K562 treated with DMSO at 1 percent for 24 hours (cell line): ENCODE data around the gene KATNBL1. TPM values are rescaled to one million over a fixed set of nuclear protein-coding genes. Genes with fewer than 3 reads are reported as not detected.

ENCODE experiments used
- total RNA-seq: library from RNA; unstranded; fragments of 300-600 nt; gene quantifications from 2 replicates; pipeline ENCODE4 v1.2.3, GENCODE V29; 2022; ENCODE audit warnings: low read depth; ENCODE audit not compliant: insufficient read depth

The KATNBL1 gene
- total RNA-seq: 15.9 and 16.7 TPM in 2 replicates

DNA sequence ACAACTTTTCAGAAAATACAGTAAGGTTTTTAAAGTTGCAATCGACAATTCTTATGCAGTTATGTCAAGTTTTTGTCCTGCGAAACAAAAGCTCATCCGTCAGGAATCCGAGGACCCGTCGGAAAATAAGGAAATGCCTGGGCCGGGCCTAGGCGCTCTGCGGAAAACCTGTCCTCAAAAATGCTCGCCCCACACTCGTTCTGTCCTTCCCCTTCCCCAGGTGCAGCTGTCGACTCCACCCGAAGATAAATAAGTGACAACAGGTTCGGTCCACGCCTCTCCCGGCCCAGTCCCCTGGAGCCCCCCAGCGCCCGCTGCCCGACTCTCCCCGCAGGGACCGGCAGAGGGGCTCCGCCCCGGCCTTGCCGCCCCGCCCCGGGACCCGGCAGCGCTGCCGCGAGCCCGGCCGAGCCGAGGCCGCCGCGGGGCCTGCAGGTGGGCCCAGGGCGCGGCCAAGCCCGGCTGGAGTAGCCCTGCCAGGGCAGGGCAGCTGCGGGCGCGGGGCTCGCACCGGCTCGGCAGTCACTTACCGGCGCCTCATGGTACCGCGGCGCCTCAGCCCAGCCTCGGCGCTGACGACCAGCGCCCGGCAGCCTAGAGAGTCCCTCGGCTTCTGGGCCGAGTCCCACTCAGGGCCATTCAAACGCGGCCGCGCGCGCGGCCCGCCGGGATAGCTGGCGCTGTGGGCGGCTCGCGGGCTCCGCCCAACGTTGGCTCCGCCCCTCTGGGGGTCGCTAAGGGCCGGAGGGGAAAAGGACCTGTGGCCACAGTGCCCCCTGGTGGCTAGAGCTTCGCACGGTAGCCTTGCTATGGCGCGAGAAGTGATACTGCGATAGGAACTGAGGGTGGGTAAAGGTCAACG, at the start of gene KATNBL1:
Gene KATNBL1, minus strand, starts transcription at position 676 of the 862 bp plus-strand sequence. CDS start 46,420 bp downstream, outside the sequence.

DNA sequence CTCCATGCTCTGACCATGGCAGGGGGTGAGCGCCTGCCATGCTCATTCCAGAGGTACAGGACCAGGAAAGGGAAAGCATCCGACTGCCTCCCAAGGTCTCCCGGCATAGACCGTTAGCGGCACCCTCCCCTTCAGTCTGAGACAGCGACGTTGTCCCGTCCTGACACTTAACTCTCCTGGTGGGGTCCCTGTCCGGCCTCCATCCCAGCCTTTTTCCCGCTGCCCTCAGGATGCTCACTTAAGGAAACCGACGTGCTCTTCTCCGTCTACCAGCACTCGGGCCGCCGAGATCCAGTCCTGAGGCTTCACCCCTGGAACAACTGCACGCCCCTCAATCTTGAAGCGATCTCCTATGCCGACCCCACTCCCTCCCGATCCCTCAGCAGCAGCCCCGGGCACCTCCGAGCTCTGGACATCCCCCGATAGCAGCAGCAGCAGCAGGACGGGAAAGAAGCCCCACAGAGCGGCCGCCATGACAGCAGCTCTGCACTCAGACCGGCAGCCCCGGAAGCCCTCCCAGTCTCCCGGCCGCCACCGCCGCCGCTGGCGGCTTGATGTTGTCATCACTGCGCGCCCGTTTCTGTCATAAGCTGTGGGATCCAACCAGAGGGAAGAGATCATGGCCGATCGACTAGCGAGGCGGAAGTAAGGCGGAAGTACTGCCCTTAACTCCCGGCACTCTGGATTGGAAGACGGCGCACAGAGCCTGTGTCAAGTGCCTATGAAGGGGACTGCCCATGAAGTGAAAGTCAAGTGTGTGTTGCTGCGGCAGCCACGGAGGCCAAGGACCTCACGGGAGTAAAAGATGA, 108.3 kb downstream of the KATNBL1 start, which contains the start of the genes EMC7 and PGBD4:
Gene EMC7, minus strand, starts transcription at position 497 of the 809 bp plus-strand sequence. Its CDS starts 23 bp downstream, at position 474.
Gene PGBD4, plus strand, starts transcription at position 718 of the 809 bp plus-strand sequence. CDS start 449 bp downstream, outside the sequence.

Other genes starting within 250 kb of the KATNBL1 start
- 0.20 TPM in 1 of 2 replicates, not detected in the other for gene CHRM5, start 241.6 kb downstream of the KATNBL1 start, total RNA-seq
- gene AVEN, start 170.9 kb downstream of the KATNBL1 start, total RNA-seq: 4.2 and 4.9 TPM in 2 replicates
- gene EMC7, start 108.2 kb downstream of the KATNBL1 start, total RNA-seq: 77.6 and 84.2 TPM in 2 replicates
- 0.97 and 1.0 TPM in 2 replicates for gene PGBD4, start 108.0 kb downstream of the KATNBL1 start, total RNA-seq
- 102 and 104 TPM in 2 replicates for gene EMC4, start 14.9 kb upstream of the KATNBL1 start, total RNA-seq
- 8.3 and 9.9 TPM in 2 replicates for gene SLC12A6, start 127.7 kb upstream of the KATNBL1 start, total RNA-seq
- gene NOP10, start 133.0 kb upstream of the KATNBL1 start, total RNA-seq: 250 and 274 TPM in 2 replicates
- gene NUTM1, start 133.2 kb upstream of the KATNBL1 start, total RNA-seq: not detected in 2 replicates
- gene LPCAT4, start 157.1 kb upstream of the KATNBL1 start, total RNA-seq: 19.2 and 21.7 TPM in 2 replicates
- 16.7 and 23.9 TPM in 2 replicates for gene GOLGA8A, start 227.7 kb upstream of the KATNBL1 start, total RNA-seq